HG03135 (cell line): ENCODE results near the gene TAX1BP3.
"Not testable (repeated sequence)": the region's sequence is repeated elsewhere in the genome, so short reads cannot be mapped to it uniquely, and the experiment has no call there.

Source experiments
- ATAC-seq: cut with Tn5 transposase; IDR thresholded peaks from one replicate; pipeline ENCODE4 v1.9.1; 2021; ENCODE audit warnings: mild to moderate bottlenecking, moderate library complexity; ENCODE audit not compliant: unreplicated experiment

Gene TAX1BP3

GRCh38 chr17:3668279-3669084 is at the start of gene TAX1BP3, which contains the start of gene EMC6:
Gene TAX1BP3, minus strand, starts transcription at chr17:3668578. Its CDS starts 52 bp downstream, at chr17:3668526.
Gene EMC6, plus strand, starts transcription at chr17:3668812. Its CDS starts 335 bp downstream, at chr17:3669147.
- ATAC-seq: peak; percentile 83

- ATAC-seq: no peak
Measured at GRCh38 chr17:3715296-3715695, 46.9 kb upstream of the TAX1BP3 start.

- ATAC-seq: no peak
Measured at GRCh38 chr17:3712811-3713463, 44.6 kb upstream of the TAX1BP3 start.

GRCh38 chr17:3710951-3711383 is 42.6 kb upstream of the TAX1BP3 start:
- ATAC-seq: peak; percentile 89

GRCh38 chr17:3708366-3708765 is 40.0 kb upstream of the TAX1BP3 start:
- ATAC-seq: no peak

- not testable (repeated sequence) for ATAC-seq
Measured at GRCh38 chr17:3705718-3705984, 37.3 kb upstream of the TAX1BP3 start.

GRCh38 chr17:3704931-3705717 is 36.7 kb upstream of the TAX1BP3 start:
- no peak for ATAC-seq

- ATAC-seq: not testable (repeated sequence)
Measured at GRCh38 chr17:3702041-3702539, 33.7 kb upstream of the TAX1BP3 start.

GRCh38 chr17:3699951-3700350 is 31.6 kb upstream of the TAX1BP3 start:
- no peak for ATAC-seq

GRCh38 chr17:3698139-3698538 is 29.8 kb upstream of the TAX1BP3 start:
- no peak for ATAC-seq

- ATAC-seq: no peak
Measured at GRCh38 chr17:3697103-3697476, 28.7 kb upstream of the TAX1BP3 start.

GRCh38 chr17:3695723-3696411 is 27.5 kb upstream of the TAX1BP3 start, which contains the start of gene P2RX5:
Gene P2RX5, minus strand, starts transcription at chr17:3696155. Its CDS starts 150 bp downstream, at chr17:3696005.
- no peak for ATAC-seq

- ATAC-seq: no peak
Measured at GRCh38 chr17:3695129-3695722, 26.8 kb upstream of the TAX1BP3 start.

- ATAC-seq: peak; percentile 42
Measured at GRCh38 chr17:3693829-3694231, 25.5 kb upstream of the TAX1BP3 start.

- ATAC-seq: no peak
Measured at GRCh38 chr17:3693141-3693540, 24.8 kb upstream of the TAX1BP3 start.

GRCh38 chr17:3692346-3692745 is 24.0 kb upstream of the TAX1BP3 start:
- ATAC-seq: no peak

GRCh38 chr17:3691617-3692067 is 23.3 kb upstream of the TAX1BP3 start:
- ATAC-seq: no peak

- no peak for ATAC-seq
Measured at GRCh38 chr17:3690094-3690715, 21.8 kb upstream of the TAX1BP3 start.

GRCh38 chr17:3689262-3690093 is 21.1 kb upstream of the TAX1BP3 start:
- ATAC-seq: no peak
